SK-N-SH (cell line): ENCODE results near the gene ALG10B.

Source experiments
- EZH2phosphoT487 ChIP-seq: fragments of 200-600 bp; sonication (generic); IDR thresholded peaks from 2 replicates; pipeline ENCODE4 v1.6.1; 2017; ENCODE audit warnings: low read depth, mixed run types, mild to moderate bottlenecking, antibody characterized with exemption, moderate library complexity, borderline replicate concordance
- JUND ChIP-seq: IDR thresholded peaks from 2 replicates; pipeline ENCODE4 v1.4.0; 2012
- MEF2A ChIP-seq: IDR thresholded peaks from 2 replicates; pipeline ENCODE4 v1.4.0; 2012; ENCODE audit warnings: low read depth, borderline replicate concordance
- POLR2AphosphoS5 ChIP-seq: IDR thresholded peaks from 2 replicates; pipeline ENCODE4 v1.6.1; 2012; ENCODE audit warnings: low read depth, low read length
- RFX5 ChIP-seq: IDR thresholded peaks from 2 replicates; pipeline ENCODE4 v1.6.1; 2012; ENCODE audit warnings: mild to moderate bottlenecking, improper control_type of control experiment, low read length
- SIN3A ChIP-seq: IDR thresholded peaks from 2 replicates; pipeline ENCODE4 v1.6.1; 2012; ENCODE audit warnings: low read depth, mild to moderate bottlenecking, low read length, moderate library complexity, borderline replicate concordance
- SMC3 ChIP-seq: IDR thresholded peaks from 2 replicates; pipeline ENCODE4 v1.6.1; 2012; ENCODE audit warnings: low read depth, low read length, improper control_type of control experiment
- TCF12 ChIP-seq: IDR thresholded peaks from 2 replicates; pipeline ENCODE4 v1.4.0; 2012
- TF ChIP-seq, protein P1 (sequence below): fragments of 200-600 bp; sonication (generic); IDR thresholded peaks from 2 replicates; pipeline ENCODE4 v1.6.1; 2017; ENCODE audit warnings: antibody characterized with exemption, mild to moderate bottlenecking, moderate library complexity
- TF ChIP-seq, protein P2 (sequence below): IDR thresholded peaks from 2 replicates; pipeline ENCODE4; 2012

DNA sequence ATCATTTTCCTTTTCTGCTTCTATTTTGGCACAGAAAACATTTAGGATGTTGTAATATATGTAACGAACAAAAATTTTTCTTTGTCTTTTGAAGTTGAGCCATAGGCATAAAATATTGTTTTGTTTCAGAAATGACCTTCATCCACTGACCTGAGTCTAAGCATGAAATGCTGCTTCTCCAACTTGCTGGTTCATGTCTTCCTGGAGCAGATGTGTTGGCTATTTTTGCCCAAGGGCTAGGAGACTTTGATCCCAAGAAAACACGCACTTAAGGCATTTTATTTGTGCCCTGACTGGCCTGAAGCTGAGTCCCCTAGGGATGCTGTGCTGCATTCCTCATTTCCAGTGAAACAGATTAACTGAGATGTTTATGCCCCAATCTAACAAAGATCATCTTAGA is 27.2 kb upstream of the ALG10B start:
- no peak for TF ChIP-seq SIN3A
- TF ChIP-seq, protein P1, sequence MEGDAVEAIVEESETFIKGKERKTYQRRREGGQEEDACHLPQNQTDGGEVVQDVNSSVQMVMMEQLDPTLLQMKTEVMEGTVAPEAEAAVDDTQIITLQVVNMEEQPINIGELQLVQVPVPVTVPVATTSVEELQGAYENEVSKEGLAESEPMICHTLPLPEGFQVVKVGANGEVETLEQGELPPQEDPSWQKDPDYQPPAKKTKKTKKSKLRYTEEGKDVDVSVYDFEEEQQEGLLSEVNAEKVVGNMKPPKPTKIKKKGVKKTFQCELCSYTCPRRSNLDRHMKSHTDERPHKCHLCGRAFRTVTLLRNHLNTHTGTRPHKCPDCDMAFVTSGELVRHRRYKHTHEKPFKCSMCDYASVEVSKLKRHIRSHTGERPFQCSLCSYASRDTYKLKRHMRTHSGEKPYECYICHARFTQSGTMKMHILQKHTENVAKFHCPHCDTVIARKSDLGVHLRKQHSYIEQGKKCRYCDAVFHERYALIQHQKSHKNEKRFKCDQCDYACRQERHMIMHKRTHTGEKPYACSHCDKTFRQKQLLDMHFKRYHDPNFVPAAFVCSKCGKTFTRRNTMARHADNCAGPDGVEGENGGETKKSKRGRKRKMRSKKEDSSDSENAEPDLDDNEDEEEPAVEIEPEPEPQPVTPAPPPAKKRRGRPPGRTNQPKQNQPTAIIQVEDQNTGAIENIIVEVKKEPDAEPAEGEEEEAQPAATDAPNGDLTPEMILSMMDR, result no peak
- TF ChIP-seq RFX5, result no peak
- TF ChIP-seq, protein P2, sequence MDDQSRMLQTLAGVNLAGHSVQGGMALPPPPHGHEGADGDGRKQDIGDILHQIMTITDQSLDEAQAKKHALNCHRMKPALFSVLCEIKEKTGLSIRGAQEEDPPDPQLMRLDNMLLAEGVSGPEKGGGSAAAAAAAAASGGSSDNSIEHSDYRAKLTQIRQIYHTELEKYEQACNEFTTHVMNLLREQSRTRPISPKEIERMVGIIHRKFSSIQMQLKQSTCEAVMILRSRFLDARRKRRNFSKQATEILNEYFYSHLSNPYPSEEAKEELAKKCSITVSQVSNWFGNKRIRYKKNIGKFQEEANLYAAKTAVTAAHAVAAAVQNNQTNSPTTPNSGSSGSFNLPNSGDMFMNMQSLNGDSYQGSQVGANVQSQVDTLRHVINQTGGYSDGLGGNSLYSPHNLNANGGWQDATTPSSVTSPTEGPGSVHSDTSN, result no peak
- no peak for TF ChIP-seq SMC3
- TF ChIP-seq JUND, result no peak
- no peak for TF ChIP-seq MEF2A
- no peak for TF ChIP-seq EZH2phosphoT487
- TF ChIP-seq TCF12, result no peak
- TF ChIP-seq POLR2AphosphoS5, result no peak
